SK-N-MC (cell line): ENCODE data around the gene ATL1.

ENCODE experiments used
- EZH2 ChIP-seq: fragments of 200-600 bp; sonication (generic); IDR thresholded peaks from one replicate; pipeline ENCODE4 v1.6.1; 2017; ENCODE audit warnings: antibody characterized with exemption
- FOXP2 ChIP-seq: optimal IDR thresholded peaks from 2 replicates; pipeline ENCODE3; 2011; ENCODE audit warnings: mild to moderate bottlenecking, moderate library complexity; ENCODE audit not compliant: insufficient read depth; ENCODE audit errors: extremely low read length, control extremely low read depth
- POLR2AphosphoS5 ChIP-seq: IDR thresholded peaks from 2 replicates; pipeline ENCODE4 v1.6.1; 2012; ENCODE audit warnings: mild to moderate bottlenecking, low read depth, low read length, borderline replicate concordance

GRCh38 chr14:50675597-50675996, 115.7 kb downstream of the ATL1 start:
- no peak for TF ChIP-seq POLR2AphosphoS5
- TF ChIP-seq EZH2, result no peak
- no peak for TF ChIP-seq FOXP2
